T47D (cell line): ENCODE results near the gene OR7G1.

Source experiments
- DNase-seq, 2 experiments: peaks; one replicate each; pipeline versions ENCODE4 v3.0.0 to v3.0.0-alpha.2; 2011 to 2012; ENCODE audit warnings: low read depth in 1 of 2, low spot score in 1 of 2
- JUND ChIP-seq: IDR thresholded peaks from 2 replicates; pipeline ENCODE4 v1.6.1; 2012; ENCODE audit warnings: low read depth
- in situ Hi-C: cut with HindIII; loops from 2 replicates; pipeline ENCODE4 v1.10.0; 2016; ENCODE audit warnings: low sequenced_read_pairs, low pct_unique_long_range_greater_than_20kb

OR7G1 gene

DNA sequence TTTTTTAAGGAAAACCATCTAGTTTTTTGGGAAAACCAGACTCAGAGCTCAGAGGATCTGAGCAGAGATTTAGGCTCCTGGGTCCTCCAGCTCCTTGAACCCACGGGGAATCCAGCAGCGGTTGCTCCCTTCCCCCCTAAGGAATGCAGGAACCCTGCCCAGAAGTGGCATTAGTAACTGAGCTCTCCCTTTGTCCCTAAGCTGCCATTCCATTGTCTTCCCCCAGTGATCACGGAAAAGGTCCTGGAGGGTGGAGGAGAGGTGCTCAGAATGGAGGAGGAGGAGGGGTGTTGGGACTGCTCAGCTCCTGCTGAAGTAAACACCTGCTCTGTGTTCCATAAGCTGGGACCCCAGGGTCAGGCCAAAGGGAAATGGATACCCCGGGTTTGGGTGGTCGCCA, 45.5 kb downstream of the OR7G1 start:
- in situ Hi-C loops, result no loop called here

DNA sequence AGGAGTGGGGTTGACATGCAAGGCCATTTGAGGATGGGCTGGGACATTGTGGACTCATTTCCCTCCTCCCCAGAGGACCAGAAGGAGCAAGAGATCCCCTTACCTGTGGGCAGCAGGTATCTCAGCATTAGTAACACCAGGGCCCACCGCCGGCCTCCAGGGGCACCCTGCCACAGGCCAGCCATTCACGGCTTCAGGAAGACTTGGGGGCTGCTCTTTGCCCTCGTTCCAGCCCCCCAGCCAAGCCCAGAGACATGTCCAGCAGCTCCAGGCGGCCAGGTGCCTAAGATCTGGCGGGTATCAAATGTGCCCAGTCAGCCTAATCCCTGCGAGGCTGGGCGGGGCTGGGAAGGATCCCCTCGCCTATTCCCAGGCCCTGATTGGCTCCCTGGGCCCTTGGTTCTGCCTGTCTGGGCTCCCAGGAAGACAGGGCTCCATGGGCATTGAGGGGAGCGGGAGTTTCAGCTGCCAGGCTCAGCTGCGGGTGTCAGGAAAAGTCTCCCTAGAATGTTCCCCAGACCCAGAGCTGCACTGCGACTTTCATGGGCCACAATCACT, 50.0 kb downstream of the OR7G1 start:
- in situ Hi-C loops, result no loop called here
- TF ChIP-seq JUND, result no peak
- DNase-seq, result no peak

More for the DNA sequence above, 45.5 kb downstream of the OR7G1 start:
- DNase-seq, result peak in 1 of 2 experiments; percentile 46
- TF ChIP-seq JUND, result no peak
